ENCODE data around the gene PRKAG2.

The PRKAG2 gene

DNA sequence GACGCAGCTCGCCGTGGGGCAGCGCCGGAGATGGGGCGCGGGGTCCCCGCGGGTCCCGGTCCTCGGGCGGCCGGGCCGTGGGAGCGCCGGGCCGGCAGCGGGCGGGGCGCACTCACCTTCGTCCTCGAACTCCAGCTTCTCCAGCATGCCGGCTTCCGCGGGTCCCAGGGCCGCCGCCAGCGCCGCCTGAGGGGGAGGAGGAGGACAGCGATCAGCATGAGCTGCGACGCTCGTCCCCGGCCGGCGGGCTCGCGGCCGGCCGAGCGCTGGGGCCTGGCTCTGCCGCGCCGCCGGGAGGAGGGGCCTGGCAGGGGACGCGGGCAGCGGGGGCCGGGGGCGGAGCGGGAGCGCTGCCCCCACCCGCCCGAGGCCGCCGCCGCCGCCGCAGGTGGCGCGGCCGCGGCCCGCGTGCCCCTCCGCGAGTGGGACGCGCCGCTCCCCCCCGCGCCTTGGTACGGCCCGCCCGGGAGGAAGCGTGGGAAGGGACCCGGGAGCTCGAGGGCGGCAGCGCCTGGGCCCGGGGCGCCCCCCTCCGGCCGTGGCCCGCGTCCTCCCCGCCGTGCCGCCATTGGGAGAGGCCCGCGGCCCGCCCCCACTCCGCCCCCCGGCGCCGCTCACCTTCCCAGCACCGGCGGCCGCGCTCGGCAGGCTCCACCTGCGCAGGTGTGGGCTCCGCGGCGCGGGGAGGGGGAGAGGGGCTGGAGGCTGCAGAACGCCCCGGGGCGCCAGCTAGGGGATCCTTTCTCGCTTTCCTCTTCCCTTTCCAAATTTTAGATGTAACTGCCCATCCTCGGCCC is 244.8 kb downstream of the PRKAG2 start:
- TF ChIP-seq, protein P1, sequence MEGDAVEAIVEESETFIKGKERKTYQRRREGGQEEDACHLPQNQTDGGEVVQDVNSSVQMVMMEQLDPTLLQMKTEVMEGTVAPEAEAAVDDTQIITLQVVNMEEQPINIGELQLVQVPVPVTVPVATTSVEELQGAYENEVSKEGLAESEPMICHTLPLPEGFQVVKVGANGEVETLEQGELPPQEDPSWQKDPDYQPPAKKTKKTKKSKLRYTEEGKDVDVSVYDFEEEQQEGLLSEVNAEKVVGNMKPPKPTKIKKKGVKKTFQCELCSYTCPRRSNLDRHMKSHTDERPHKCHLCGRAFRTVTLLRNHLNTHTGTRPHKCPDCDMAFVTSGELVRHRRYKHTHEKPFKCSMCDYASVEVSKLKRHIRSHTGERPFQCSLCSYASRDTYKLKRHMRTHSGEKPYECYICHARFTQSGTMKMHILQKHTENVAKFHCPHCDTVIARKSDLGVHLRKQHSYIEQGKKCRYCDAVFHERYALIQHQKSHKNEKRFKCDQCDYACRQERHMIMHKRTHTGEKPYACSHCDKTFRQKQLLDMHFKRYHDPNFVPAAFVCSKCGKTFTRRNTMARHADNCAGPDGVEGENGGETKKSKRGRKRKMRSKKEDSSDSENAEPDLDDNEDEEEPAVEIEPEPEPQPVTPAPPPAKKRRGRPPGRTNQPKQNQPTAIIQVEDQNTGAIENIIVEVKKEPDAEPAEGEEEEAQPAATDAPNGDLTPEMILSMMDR (IDR thresholded peaks at IDR 0.05; ENCODE audit: low read depth, low read length), result no peak
- peak overlapping the region; percentile 77 to 80 for H3K4me3 ChIP-seq (replicated peaks in 1 of 2; ENCODE audit: low read depth in 2 of 2, low read length in 2 of 2)
- DNase-seq (ENCODE audit: low read depth in 2 of 2), result peak; percentile 68 to 89

DNA sequence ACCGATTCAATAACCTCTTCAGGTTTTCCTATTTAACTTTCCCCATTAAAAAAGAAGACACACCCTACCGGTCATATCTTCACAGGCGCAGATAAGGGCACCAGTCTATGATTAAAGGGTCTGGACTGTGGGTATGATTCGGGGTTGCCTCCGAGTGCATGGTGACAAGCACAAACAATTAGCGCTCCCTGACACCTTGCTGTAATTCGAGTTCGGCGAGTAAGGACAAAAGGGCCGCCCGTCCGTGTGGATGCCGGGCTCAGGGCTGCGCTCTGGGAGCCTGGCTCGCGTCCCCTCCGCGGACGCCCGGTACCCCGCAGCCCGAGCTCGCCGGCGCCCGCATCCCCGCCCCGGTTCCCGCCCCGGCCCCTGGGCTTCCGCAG is 245.4 kb downstream of the PRKAG2 start:
- no peak for DNase-seq (ENCODE audit: low read depth in 2 of 2)
- H3K4me3 ChIP-seq (replicated peaks in 1 of 2; ENCODE audit: low read depth in 2 of 2, low read length in 2 of 2), result peak overlapping the region; percentile 77 to 80
- TF ChIP-seq, protein P1 (IDR thresholded peaks at IDR 0.05; ENCODE audit: low read depth, low read length), result peak; percentile 6

DNA sequence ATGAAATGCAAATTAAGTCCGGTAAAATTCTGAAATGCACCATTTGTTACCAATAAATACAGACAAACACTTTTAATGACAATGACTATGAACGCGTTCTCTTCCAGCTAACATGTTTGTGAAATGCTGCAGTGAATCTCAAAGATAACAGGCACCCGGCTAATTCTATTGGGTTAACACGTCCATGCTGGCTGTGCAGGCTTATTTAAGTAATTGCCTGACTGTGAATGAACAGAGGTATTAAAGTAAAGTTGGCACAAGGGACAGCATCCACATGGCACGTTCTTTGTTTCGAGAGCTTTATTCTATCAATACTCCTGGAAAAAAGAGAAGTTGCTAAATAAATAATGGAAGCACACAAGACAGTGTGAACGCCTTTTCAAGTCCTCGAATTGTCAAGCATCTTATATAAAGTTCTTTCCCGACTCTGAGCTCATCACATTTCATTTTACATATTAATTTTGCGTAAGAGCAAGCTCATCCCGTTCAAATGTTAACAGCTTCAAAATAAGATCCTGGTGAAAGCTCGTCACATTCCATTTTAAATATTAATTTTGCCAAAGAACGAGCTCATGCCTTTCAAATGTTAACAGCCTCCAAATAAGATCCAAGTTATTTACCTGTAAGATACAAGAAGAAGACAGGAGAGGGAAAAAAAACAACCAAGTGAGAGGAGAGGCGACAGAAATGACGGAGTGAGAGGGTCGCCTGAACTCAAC is 245.9 kb downstream of the PRKAG2 start:
- peak overlapping the region; percentile 77 to 80 for H3K4me3 ChIP-seq (replicated peaks in 1 of 2; ENCODE audit: low read depth in 2 of 2, low read length in 2 of 2)
- TF ChIP-seq, protein P1 (IDR thresholded peaks at IDR 0.05; ENCODE audit: low read depth, low read length), result no peak
- peak in 1 of 2 donors; percentile 35 for DNase-seq (ENCODE audit: low read depth in 2 of 2)

DNA sequence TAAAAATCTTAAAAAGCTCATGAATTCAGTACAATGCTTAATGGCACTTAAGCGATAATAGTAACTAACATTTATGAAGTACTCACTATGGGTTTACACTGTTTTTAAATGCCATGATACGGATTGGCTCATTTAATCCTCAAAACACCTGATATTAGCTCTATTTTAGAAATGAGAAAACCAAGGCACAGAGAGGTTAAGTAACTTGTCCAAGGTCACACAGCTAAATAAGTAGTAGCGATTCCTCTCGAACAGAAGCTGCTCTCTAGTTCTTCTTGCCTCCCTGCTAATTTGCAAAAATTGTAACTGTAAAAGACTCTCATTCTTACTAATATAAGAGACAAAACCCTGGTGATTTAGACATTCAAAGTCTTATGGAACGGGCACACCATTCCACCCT is 246.6 kb downstream of the PRKAG2 start:
- no peak for DNase-seq (ENCODE audit: low read depth in 2 of 2)
- peak overlapping the region in 1 of 2 donors; percentile 77 for H3K4me3 ChIP-seq (replicated peaks in 1 of 2; ENCODE audit: low read depth in 2 of 2, low read length in 2 of 2)
- TF ChIP-seq, protein P1 (IDR thresholded peaks at IDR 0.05; ENCODE audit: low read depth, low read length), result no peak

DNA sequence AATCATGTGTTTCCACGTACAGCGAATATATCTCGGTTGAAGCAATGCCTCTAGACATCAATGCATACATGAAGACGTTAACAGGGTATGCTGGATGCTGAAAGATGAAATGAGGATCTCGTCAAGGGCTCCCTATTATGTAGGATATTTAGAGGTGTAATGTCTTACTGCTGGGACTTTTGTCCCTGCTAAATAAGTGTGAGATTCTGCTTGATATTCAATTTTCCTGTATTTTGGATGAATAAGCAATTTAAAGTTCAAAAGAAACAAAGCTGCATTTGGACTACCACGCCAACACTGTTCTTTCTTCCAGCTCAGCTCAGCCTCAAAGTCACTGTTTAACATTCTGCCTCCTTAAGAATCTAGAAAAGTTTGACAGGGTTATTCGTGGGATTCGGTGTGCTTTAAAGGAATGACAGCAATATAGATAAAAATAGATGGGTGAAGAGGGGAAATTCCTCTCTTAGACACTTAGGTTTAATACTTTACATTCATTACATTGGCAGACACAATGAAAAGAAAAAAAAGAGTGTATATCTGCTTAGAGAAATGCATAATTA is 247.1 kb downstream of the PRKAG2 start:
- TF ChIP-seq, protein P1 (IDR thresholded peaks at IDR 0.05; ENCODE audit: low read depth, low read length), result no peak
- no peak overlapping the region for H3K4me3 ChIP-seq (replicated peaks in 1 of 2; ENCODE audit: low read depth in 2 of 2, low read length in 2 of 2)

DNA sequence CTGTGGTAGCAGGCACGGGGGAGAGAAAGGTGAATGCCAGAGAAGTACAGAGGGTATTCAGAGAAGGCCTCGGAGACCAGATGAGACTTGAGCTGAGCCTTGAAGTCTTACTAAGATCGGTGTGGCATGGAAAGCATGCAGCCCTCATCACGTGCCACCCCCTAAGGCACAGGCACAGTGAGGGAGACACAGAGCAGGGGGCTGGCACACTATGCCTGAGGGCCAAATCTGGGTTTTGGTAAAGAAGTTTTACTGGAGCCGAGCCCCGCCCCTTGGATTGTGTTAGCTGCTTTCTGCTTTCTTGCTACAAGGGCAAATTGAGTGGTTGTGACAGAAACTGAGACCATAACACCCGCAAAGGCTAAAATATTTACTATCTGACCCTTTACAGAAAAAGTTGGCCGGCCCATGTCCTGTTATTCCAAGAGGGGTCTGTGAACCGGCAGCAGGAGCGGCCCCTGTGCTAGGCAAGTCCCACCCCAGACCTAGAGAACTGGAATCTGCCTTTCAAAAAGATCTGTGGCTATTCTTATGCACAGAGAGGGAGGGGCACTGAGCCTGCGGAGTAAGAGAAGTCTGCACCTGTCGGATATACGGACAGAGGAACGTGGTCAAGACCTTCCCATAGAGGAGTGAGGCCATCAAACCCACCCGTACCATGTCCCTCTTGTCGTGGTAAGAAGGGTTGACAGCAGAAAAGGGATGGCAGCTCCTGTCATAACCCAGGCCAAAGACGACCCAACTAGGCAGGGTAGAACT is 247.9 kb downstream of the PRKAG2 start:
- no peak for DNase-seq (ENCODE audit: low read depth in 2 of 2)
- TF ChIP-seq, protein P1 (IDR thresholded peaks at IDR 0.05; ENCODE audit: low read depth, low read length), result no peak
- no peak overlapping the region for H3K4me3 ChIP-seq (replicated peaks in 1 of 2; ENCODE audit: low read depth in 2 of 2, low read length in 2 of 2)

More for the DNA sequence above, 247.1 kb downstream of the PRKAG2 start:
- DNase-seq (ENCODE audit: low read depth in 2 of 2), result no peak
